SK-N-DZ (cell line): ENCODE data around the gene RORB.

Source experiments
- DNase-seq: peaks from one replicate; pipeline ENCODE4 v3.0.0-alpha.2; 2015; ENCODE audit warnings: low spot score

Gene RORB

DNA sequence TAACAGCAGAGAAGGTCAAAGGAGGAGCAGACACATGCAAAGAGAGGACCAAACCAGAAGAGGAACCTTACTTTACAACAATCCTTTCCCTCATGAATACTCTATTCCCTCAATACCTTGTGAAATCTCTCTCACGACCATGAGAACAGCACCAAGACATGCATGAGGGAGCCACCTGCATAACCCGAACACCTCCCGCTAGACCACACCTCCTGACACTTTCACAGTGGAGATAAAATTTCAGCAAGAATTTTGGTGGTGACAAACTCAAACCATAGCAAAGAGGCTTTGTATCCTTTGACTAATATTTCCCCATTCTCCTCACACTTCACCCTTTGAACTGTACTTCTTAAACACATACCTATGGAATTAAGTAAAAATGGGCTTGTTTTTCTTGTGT is 101.7 kb downstream of the RORB start:
- DNase-seq: no peak

DNA sequence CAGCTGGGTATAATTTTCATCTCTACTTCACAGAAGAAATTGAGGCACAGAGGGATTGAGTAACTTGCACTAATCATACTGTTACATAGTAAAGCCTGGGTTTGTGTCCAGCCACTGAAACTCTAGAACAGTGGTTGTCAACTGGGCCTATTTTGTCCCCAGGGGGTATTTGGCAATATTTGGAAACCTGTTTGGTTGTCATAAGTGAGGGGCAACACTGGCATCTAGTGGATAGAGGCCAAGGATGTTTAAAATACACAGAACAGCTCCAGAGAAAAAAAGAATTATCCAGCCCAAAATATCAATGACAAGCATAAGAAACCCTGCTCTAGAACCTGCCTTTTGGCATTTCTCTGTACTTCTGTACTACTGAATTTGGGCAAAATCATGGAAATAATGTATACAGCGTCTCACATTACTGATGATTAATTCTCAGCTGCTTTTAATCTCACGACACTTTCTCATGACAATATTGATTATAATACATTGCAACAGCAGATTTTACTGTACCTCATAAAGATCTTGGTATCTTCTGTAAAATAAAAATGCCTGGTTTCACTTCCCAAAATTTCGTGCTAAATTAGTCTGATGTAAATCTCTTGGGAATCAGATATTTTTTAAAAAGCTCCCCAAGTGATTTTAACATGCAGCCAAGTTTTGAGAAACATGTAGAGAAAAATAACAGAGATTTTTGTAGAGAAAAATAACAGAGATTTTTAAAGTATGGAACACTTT is 112.7 kb downstream of the RORB start:
- DNase-seq: no peak

DNA sequence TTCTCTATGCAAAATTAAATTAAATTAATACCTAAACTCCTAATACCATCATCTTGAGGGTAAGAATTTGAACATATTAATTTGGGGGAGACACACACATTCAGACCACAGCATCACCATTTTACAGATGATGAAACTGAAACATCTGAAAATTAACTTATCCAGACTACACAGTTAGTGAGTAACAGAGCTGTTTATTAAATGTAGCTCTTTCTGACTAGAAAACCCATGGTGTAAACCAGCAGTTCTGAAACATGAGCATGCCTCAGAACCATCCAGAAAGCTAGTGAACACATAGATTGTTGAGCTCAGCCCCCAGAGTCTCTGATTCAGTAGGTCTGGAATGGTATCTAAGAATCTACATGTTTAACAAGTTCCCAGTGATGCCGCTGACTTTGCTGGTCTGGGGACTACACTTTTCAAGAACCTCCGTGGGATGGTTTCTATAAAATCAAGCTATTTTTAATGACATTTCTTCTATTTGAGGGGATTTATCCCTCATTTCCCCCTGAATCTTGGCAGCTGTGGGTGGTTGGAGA is 113.5 kb downstream of the RORB start:
- no peak for DNase-seq

DNA sequence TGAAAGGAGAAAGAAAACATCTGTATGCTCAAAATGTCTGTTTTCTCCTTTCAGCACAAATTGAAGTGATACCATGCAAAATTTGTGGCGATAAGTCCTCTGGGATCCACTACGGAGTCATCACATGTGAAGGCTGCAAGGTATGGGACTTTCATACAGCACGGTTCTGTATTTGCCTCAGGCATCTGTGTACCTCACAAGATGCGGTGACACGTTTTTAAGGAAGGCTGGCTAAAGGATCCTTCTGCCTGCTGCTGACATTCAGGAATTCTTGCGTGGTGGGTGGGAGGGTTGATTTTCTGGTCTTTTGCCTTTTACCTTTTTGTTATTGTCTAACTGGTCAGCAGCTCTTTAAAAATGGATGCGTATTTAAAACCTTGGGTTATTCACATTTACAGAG is 133.1 kb downstream of the RORB start:
- DNase-seq: no peak

DNA sequence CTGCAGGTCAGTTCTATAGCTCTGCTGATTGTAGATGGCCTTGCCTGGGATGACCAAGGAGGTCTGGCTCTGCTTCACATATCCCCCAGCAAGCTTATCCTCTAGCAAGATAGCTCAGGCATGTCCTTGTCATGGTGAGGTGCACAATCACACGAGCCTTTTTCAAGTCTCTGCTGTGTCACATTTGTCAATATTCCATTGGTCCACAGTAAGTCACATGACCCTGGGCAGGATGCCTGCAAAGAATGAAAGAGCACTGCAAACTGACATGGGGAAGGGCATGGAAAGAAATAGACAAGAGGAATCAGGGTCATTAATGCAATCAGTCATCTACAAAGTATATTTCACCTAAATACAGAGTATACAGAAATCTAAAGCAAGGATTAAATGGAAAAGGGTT is 142.0 kb downstream of the RORB start:
- no peak for DNase-seq

DNA sequence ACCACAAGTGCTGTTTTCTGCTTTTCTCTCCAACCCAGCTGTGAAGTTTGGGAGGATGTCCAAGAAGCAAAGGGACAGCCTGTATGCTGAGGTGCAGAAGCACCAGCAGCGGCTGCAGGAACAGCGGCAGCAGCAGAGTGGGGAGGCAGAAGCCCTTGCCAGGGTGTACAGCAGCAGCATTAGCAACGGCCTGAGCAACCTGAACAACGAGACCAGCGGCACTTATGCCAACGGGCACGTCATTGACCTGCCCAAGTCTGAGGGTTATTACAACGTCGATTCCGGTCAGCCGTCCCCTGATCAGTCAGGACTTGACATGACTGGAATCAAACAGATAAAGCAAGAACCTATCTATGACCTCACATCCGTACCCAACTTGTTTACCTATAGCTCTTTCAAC is 145.2 kb downstream of the RORB start:
- no peak for DNase-seq

DNA sequence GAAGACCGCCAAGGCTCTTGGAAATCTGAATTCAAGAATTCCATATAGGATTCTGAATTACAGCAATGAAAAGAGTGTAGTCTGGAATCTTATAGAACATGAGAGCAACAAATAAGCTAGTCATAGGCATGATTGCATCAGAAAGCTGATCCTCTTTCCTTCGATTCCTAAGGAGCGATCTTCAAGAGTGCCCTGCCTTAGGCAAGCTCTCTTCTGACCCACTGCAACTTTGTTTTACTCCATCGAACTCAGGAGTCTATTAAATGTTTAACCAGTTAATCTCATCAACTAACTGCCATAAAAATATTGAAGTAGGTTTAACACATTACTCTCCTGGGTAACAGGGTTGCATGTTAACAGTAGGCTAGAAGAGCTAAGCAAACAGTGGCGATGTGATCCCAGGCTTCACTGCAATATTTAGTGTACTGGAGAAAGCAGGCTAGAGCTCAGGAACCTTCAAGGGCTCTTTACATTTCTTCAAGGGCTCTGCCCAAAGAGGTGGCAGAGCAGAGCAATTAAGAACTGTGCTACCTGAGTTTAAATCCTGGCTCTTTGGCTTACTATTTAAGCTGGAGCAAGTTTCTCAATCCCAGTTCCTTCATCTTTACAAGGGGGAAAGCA is 146.3 kb downstream of the RORB start:
- no peak for DNase-seq

DNA sequence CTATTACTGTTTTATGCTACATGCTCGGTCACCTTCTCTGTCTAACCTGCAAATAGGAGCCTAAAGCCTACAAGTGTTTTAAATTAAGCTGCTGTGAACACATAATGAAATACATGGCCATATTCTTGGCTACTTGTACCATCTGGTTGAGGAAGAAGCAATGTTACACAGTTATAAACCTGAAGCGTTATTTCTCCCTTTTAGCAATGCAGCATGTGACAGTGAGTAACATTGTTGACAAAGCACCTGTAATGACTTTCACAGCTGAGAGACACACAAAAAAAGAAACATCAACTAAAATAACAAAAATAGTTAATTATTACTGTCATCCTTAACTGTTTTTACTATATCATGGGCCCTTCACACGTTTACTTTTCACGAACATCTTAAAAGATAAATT is 146.9 kb downstream of the RORB start:
- no peak for DNase-seq

DNA sequence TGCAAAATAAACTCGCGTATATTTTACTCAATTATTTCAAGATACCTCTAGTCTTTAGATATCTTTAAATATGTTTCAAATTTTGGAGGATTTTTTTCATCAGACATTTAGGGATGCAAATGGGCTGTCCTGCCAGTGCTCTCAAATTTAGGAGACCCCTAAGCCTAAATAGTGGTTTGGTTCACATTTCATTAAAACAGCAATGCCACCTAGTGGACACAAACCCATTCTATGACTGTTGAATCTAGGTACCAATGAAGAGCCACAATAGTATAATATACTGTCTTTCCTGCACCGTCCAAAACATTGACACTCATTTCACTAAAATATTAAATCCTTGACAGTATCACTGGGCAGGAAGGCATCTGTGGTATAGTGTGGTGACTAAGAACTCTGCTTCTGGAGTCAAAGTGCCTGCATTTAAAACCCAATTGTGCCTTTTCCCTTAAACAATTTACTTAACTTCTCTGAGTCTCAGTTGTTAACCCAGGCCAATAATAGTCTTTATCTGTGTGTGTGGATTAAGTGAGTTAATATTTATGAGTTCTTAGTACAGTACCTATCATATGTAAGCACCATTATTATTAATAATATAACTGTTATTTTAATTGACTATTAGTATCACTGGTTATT is 148.0 kb downstream of the RORB start:
- DNase-seq: peak; percentile 34

DNA sequence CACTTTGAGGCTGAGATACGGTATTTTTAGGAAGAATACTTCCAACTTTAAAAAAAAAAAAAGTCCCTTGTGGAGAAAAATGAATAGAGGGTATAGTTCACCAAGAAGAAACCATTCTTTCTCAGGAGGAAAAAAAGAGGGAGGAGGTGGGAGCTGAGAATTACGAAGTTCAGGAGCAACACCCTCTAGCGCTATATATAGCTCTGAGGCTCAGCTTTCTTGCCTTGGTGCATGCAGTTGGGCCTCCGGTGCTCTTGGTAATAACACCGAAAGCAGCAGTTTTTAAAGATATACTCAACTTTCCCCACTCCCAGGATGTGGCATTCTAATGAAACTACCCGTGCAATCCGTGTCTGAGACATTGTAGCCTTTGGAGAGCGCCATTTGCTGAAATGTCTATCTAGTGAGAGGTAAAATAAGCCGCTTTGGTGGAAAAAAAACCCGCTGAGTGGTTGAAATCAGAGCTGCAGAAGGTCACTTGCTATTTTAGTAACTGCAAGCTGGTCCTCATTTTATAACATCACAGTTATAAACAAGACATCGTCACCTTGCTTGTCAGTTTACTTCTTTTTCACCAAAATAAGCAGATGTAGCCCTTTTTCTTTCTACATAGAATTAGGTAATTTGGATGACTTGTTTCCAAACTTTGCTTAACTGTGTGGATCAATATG is 156.4 kb downstream of the RORB start:
- no peak for DNase-seq

DNA sequence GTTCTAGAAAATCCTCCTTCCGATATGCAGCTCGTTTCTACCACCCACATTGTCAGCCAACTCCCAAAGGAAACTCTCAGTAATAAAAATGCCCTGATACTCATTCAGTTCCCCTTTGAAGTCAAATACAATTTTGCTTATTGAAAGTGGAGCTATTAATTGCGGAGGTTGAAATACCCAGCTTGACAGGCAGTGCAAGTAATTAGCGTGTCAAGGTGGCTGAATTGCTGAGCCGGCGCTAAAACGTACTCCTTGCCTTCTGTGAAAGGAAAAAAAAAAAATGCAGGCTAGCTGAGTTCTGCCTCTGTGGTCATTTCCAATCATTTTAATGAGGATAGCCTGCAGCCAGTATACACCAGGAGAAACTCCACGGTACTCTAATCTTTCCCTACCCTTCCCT is 165.5 kb downstream of the RORB start:
- DNase-seq: no peak

DNA sequence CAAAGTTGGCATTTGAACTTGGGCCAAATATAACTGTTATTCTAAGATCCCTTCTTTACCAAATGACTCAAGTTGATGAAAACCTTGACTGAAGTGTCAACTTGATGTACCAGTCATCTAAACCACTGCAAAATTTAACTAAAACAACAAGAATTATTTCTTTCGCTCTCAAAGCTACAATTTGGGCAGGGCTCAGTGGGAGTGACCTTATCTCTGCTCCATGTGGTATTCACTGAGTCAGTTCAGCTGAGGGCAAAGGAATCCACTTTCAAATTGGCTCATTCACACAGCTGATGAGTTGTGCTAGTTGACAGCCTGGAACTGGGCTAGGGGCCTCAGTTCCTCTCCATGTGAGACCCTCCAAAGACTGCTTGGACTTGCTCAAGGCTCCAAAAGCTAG is 166.3 kb downstream of the RORB start:
- no peak for DNase-seq

DNA sequence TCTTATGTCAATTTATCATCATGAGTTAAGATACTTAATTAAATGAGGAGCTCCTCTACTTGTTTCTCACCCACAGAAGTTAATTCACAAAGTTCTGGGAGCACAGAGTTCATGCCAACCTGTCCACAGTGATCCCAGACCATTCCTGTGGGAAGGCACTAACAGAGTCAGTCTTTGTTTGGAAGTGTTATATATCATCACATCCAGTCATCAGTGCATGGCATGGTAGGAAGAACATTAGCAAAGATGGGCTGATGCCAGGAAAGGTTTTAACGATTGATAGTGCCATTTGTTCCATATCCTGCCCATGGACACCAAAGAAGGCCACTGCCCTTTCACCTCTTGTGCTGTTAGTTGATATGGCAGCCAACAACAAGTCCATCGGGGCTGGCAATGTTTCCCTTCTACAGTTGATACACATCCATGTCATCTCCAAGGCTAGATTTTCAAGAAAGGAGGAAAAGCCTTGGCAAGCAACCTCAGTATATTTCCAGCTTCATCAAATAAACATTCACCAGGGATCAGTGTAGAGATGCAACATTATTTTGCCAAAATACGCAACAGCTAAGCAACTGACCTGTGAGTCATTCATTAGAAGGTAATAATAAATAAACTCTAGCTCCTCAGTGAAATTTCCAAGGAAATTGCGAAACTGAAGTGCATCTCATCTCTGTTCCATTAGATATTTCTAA is 169.6 kb downstream of the RORB start:
- no peak for DNase-seq

DNA sequence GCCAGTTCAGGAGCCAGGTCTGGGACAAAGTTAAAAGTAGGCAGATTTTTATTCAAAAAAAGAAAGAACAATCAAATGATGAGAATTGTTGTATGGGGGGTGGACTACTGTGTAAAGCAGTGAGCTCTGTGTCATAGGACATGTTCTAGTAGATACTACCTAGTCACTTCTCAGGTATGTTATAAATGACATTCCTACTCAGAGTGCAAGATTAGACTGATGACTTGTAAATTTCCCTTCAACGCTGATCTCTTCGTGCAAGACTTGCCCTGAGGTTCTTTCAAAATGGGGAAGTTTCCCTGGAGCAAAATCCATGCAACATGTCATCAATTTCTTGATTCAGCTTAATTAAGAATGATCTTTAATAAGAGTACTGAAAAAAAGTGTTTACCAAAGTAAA is 175.1 kb downstream of the RORB start:
- DNase-seq: no peak

DNA sequence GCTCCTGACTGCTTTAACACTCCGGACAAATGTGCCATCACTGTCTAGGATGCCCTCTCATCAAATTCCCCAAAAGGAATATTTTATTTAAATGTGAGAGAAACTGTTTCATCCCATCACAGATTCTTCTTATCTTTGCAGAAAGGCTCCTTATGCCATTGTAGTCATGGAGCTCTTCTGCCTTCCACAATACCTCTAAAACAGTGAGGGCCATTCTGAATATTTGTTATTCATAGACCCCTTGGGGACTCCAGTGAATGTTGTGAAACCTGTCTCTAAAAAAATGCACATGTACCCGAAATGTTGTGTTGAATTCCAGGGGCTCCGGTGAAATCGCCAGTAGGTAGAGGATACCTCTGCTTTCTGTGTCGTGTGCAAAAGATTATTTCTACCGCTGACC is 176.9 kb downstream of the RORB start:
- no peak for DNase-seq

DNA sequence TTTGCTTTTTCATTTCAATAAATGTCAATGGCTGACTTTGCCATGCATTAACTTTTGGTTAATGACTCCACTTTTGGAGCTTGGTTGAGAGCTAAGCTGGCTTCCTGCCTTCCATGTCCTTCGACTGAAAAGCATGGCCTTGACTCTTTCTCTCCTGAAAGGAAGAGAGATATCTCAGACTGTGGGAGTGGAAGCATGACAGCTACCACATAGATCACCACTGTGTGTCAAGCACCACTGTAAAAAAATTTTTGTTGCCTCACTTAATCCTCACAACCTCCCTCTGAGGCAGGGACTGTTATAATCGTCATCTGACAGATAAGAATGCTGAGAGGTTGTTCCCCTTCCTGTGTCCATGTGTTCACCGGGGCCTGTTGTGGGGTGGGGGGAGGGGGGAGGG is 184.8 kb downstream of the RORB start:
- DNase-seq: no peak

DNA sequence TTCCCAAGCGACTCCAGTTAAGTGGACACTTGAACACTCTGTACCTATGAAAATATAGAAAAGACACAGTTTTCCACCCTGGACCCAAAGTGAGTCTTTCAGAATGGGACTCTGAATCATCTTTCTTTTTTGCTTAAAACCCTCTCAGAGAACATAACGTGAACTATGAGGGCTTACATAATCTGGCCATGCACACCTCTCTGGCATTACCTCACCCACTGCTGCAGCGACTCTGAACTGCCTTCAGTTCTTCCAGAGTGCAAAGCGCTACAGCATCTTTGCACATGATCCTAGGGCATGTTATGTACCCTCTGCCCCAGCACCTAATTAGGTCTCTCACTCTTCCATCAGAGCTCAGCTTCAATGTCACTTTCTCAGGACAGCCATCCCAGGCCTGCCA is 186.2 kb downstream of the RORB start:
- no peak for DNase-seq

DNA sequence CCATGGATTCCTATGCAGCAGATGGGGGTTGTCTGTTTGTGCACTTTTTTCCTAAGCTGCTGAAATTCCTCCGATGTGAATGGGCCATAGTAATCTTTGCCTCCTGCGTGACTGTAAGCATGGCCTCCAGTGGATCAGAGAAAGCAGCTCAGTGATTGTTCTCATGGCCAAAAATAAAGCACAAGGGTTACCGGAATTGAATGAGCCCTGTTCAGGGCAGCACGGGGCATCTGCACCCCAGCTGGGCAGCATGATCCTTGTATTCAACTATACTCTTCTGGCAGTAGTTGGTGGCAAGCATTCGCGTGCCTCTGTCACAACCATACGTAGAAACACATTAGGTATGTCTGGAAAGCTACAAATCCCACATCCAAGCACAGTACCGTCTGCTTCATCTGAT is 193.9 kb downstream of the RORB start:
- no peak for DNase-seq

DNA sequence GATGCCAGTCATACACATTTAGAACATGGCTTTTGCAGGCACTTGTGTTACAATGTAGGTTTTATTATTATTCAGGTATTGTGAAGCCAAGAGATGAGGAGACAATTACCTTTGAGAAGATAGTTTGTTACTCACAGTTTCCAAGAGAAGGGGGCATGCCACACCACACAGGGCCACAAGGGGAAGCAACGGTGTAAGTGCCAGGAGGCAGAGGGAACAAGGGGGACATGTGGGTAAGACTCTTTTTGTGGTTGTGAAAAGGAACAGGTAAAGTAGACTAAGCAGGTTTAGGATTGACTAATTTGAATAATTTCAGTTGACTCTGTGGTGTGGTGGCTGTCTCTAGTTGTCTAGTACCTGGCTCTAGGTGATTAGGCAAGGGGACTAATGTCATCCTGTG is 199.4 kb downstream of the RORB start:
- no peak for DNase-seq

DNA sequence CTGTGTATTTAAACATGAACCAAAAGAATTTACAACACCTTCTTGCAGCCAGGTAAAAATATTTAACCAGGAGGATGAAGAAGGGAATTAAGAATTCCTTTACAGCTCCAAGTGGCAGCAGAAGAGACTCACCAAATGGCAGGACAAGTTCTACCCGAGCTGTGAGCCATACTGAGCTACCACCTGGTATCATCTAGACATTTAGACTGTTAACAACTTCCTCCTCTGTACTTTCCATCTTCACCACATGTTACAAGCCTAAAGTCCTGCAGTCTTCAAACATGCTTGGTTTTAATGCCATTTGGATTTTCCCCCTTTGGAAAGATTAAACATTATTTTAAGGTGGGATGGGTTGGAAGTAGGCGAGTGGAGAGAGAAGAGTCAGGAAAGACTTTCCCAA is 200.4 kb downstream of the RORB start:
- DNase-seq: no peak

DNA sequence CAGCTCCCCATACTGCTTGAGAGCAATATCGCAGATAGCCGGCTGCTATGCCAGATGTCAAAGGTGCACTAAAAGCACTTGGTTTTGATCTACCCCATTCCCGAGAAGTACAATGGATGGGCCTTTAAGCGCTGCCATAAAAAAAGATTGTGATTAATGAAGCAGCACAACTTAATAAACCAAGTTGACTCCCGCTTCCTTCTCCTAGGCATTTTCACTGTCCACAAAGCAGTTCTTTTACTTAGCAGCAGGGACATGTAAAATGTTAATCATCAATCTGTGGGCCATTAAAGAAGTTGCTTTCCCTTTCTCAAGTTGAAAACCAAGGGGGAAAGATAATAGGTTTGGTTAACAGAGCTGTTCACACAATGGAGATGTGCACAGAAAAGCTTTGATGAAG is 214.2 kb downstream of the RORB start:
- DNase-seq: no peak

DNA sequence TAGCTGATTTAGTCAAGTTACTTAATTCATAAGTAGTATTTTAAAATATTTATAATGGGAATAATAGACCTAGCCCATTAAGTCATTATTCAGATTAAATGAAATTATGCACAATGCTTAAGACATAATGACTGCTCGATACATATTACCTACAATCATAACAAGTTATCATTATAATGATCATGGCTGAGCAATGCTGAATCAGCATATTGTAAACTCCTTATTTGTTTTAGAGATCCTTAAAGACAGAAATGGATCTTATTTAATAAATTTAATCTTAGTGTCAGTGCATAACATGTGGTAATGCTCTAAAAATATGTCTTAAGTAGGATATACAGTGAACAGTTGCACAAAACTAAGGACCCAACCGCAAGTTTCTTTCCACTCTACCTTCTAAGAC is 221.6 kb downstream of the RORB start:
- DNase-seq: no peak
